ENCODE results near the gene PRR5L. TPM values are rescaled to one million over a fixed set of nuclear protein-coding genes. Genes with fewer than 3 reads are reported as not detected.
A peak's percentile ranks its signal among the peaks of the same experiment; 100 is the strongest.

Gene PRR5L, protein sequence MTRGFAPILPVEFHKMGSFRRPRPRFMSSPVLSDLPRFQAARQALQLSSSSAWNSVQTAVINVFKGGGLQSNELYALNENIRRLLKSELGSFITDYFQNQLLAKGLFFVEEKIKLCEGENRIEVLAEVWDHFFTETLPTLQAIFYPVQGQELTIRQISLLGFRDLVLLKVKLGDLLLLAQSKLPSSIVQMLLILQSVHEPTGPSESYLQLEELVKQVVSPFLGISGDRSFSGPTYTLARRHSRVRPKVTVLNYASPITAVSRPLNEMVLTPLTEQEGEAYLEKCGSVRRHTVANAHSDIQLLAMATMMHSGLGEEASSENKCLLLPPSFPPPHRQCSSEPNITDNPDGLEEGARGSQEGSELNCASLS
- total RNA-seq, result 10 to 100 TPM in 2 of 4 donors, 1 to 10 TPM in 2; 8.8 to 29.7 (median 9.4) TPM

DNA sequence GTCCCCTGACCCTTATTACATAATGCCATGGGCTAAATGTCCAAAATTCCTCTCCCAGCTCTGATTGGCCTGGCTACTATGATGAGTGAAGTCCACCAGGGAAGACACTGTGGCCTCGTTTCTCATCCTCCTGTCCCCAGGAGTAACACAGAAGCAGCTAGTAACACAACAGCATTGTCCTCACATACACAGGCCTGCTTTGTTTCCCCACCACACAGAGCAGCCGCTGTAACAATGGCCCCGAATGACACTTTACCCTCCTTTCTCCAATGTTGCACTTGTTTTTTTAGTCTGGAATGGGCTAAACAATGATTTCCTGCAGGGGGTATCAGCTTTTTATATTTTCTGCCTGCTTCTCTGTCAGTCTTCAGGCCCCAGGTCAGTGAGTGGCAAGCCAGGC is at the start of gene PRR5L:
Gene PRR5L (plus strand): TSS at position 363 of the 400 bp plus-strand sequence. CDS start 104,834 bp downstream, outside the sequence.
- Histone ChIP-seq H3K27me3 (no peaks in the 10 kb centered on the region), H3K27ac (no peak within 1 kb of the TSS), H3K4me1 (peaks cover 0 to 8% (median 3%) of the 10 kb centered on the region in 4 donors), H3K4me3 (no peak within 1 kb of the TSS), H3K36me3 (no peaks in the 10 kb centered on the region), H3K9me3 (no peaks in the 10 kb centered on the region)
- no peak for DNase-seq (ENCODE audit: low spot score in 2 of 2)
- no peak for TF ChIP-seq EP300 (IDR thresholded peaks at IDR 0.05)
- TF ChIP-seq, protein P1, sequence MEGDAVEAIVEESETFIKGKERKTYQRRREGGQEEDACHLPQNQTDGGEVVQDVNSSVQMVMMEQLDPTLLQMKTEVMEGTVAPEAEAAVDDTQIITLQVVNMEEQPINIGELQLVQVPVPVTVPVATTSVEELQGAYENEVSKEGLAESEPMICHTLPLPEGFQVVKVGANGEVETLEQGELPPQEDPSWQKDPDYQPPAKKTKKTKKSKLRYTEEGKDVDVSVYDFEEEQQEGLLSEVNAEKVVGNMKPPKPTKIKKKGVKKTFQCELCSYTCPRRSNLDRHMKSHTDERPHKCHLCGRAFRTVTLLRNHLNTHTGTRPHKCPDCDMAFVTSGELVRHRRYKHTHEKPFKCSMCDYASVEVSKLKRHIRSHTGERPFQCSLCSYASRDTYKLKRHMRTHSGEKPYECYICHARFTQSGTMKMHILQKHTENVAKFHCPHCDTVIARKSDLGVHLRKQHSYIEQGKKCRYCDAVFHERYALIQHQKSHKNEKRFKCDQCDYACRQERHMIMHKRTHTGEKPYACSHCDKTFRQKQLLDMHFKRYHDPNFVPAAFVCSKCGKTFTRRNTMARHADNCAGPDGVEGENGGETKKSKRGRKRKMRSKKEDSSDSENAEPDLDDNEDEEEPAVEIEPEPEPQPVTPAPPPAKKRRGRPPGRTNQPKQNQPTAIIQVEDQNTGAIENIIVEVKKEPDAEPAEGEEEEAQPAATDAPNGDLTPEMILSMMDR (IDR thresholded peaks at IDR 0.05), result no peak
- no peak for TF ChIP-seq POLR2A (IDR thresholded peaks at IDR 0.05)
- 53 to 65% methylated on average over 3 of the region's 3 CpGs for WGBS, 2 donors

DNA sequence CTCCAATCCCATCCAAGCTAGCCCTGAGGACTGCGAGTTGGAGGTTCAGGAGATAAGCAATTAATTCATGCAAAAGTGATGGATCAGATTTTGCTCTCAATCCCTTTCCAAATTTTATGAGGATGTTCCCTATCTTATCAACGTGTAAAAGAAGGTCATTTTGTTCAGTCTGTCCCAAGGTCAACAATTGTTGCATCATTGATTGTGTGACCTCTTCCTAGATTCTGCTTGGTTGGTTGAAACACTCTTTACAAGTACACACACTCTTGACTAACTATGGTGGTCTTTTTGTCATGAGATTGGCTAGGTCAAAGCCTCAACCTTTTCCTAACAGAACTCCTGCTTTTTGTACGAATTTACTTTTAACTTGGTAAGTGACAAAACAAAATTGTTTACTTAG is 48.6 kb upstream of the PRR5L start:
- peaks cover 0 to 9% (median 0%) of the 10 kb centered on the region in 4 donors for H3K9me3 ChIP-seq
- H3K4me3 ChIP-seq, result no peak overlapping the region
- no peaks in the 10 kb centered on the region for H3K27me3 ChIP-seq
- no peaks in the 10 kb centered on the region for H3K4me1 ChIP-seq
- no peak for DNase-seq (ENCODE audit: low spot score in 2 of 2)
- 42 to 61% methylated on average over 3 of the region's 3 CpGs for WGBS, 2 donors
- no peak overlapping the region for H3K27ac ChIP-seq
- no peak for TF ChIP-seq POLR2A (IDR thresholded peaks at IDR 0.05)
- TF ChIP-seq EP300 (IDR thresholded peaks at IDR 0.05), result no peak
- TF ChIP-seq, protein P1 (IDR thresholded peaks at IDR 0.05), result no peak
- H3K36me3 ChIP-seq, result peaks cover 0 to 4% (median 0%) of the 10 kb centered on the region in 3 donors

DNA sequence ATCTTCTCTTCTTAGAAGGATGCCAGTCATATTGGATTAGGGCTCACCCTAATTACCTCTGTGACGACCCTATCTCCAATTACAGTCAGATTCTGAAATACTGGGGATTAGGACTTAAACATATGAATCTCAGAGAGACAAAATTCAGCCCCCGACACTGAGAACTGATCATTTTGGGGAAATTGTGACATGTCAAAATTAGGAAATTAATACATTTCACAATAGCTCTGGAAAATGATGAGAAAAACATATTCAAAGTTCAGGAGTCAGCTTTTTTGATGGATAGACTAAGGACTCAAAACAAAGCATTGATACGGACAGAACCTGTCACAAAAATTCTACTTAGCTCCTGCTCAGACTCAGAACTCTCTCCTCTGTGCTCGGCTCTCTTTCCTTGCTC is 47.7 kb upstream of the PRR5L start:
- no peak overlapping the region for H3K27ac ChIP-seq
- H3K36me3 ChIP-seq, result peaks cover 0 to 4% (median 0%) of the 10 kb centered on the region in 3 donors
- no peaks in the 10 kb centered on the region for H3K27me3 ChIP-seq
- WGBS, 2 donors, result 76 to 77% methylated on average over 4 of the region's 4 CpGs
- H3K4me3 ChIP-seq, result no peak overlapping the region
- TF ChIP-seq, protein P1 (IDR thresholded peaks at IDR 0.05), result no peak
- TF ChIP-seq POLR2A (IDR thresholded peaks at IDR 0.05) (no peak), EP300 (IDR thresholded peaks at IDR 0.05) (no peak)
- H3K9me3 ChIP-seq, result peaks cover 0 to 9% (median 0%) of the 10 kb centered on the region in 4 donors
- H3K4me1 ChIP-seq, result no peaks in the 10 kb centered on the region
- no peak for DNase-seq (ENCODE audit: low spot score in 2 of 2)

DNA sequence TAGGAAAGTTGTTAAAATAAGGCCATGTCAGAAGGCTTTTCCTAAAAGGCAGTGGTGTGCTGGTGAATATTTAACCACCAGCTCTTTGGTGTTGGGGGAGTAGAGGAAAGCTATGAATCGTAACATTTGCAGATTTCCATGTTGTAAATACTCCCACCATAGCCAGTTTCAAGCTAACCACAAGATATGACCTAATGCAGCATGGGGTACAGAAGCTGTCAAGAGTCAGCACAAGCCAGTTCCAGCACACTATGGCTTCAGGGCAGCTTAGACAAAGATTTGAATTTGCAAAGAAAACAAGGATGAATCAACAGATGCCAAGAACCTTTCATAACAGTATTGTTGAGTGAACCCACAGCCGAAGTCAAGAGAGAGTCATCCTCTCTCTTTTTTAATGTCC is 46.8 kb upstream of the PRR5L start:
- H3K4me3 ChIP-seq, result no peak overlapping the region
- no peak for TF ChIP-seq POLR2A (IDR thresholded peaks at IDR 0.05)
- TF ChIP-seq, protein P1 (IDR thresholded peaks at IDR 0.05), result no peak
- TF ChIP-seq EP300 (IDR thresholded peaks at IDR 0.05), result no peak
- H3K36me3 ChIP-seq, result peaks cover 0 to 4% (median 0%) of the 10 kb centered on the region in 3 donors
- H3K4me1 ChIP-seq, result no peaks in the 10 kb centered on the region
- 53 to 55% methylated on average over 2 of the region's 2 CpGs for WGBS, 2 donors
- no peak for DNase-seq (ENCODE audit: low spot score in 2 of 2)
- no peaks in the 10 kb centered on the region for H3K27me3 ChIP-seq
- H3K27ac ChIP-seq, result peak overlapping the region in 1 of 4 donors; percentile 28
- peaks cover 0 to 9% (median 0%) of the 10 kb centered on the region in 4 donors for H3K9me3 ChIP-seq

DNA sequence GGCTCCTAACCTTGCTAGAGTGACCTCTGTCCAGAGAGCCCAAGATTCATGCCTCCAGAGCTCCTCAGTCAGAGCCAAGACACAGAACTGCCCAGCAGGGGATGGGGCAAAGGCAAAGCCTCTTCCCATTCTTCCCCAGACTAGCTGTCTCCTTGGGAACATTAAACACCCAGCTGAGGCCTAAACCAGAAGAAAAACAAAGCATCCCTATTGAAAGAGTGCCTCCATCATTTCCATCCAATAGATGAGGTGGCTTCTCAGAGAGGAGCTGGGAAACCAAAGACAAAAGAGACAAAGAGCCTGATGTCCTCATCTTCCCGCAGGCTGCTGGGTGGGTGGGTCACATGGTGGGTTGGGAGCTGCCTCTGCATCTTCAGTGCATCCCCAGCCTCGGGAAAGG is 44.3 kb upstream of the PRR5L start:
- Histone ChIP-seq H3K27ac (no peak overlapping the region), H3K9me3 (peaks cover 0 to 16% (median 0%) of the 10 kb centered on the region in 4 donors), H3K4me3 (no peak overlapping the region), H3K4me1 (no peaks in the 10 kb centered on the region), H3K36me3 (peaks cover 0 to 4% (median 0%) of the 10 kb centered on the region in 3 donors), H3K27me3 (no peaks in the 10 kb centered on the region)
- WGBS, 2 donors, result 35 to 50% methylated on average over 1 to 2 of the region's 2 CpGs
- DNase-seq (ENCODE audit: low spot score in 2 of 2), result no peak
- TF ChIP-seq, protein P1 (IDR thresholded peaks at IDR 0.05), result no peak
- TF ChIP-seq POLR2A (IDR thresholded peaks at IDR 0.05) (no peak), EP300 (IDR thresholded peaks at IDR 0.05) (no peak)

Measured in tibial nerve (tissue), 4 donors.